ENCODE measurements around the gene TCL1A. TPM values are rescaled to one million over a fixed set of nuclear protein-coding genes. Genes with fewer than 3 reads are reported as not detected.

Gene TCL1A
- total RNA-seq, 1 experiment from 2014 or later = 0.30 TPM

GRCh38 chr14:95699412-95699811 lies 14.5 kb downstream of the TCL1A start (continued):
- TF ChIP-seq MAX (IDR thresholded peaks at IDR 0.05) (no peak), ELF1 (IDR thresholded peaks at IDR 0.05; ENCODE audit: borderline replicate concordance, low read depth) (no peak), EGR1 (IDR thresholded peaks at IDR 0.05; ENCODE audit: low read depth) (no peak)

GRCh38 chr14:95698287-95698686 lies 15.6 kb downstream of the TCL1A start:
- Histone ChIP-seq H3K9me2 (ENCODE audit: insufficient read depth) (no peaks in the 10 kb centered on the region), H3K4me2 (ENCODE audit: low read length) (no peak overlapping the region), H3K27ac (ENCODE audit: low read depth, low read length) (no peak overlapping the region), H3K4me3 (replicated peaks in 1 of 2; ENCODE audit: low read depth in 1 of 2, low read length in 2 of 2) (no peak overlapping the region), H3K9ac (ENCODE audit: low read length) (no peak overlapping the region), H3K4me1 (ENCODE audit: control insufficient read depth in 1 of 2, insufficient read depth in 2 of 2, low read length in 2 of 2) (peaks cover 0 to 4% of the 10 kb centered on the region in 2 experiments; a peak in 1 of 4 replicates), H3K9me3 (ENCODE audit: control insufficient read depth in 1 of 2, insufficient read depth in 1 of 2, low read depth in 1 of 2, low read length in 2 of 2) (no peaks in the 10 kb centered on the region), H2AFZ (ENCODE audit: low read depth, low read length, poor library complexity, severe bottlenecking) (no peak overlapping the region), H4K20me1 (ENCODE audit: insufficient read depth) (no peaks in the 10 kb centered on the region), H3K79me2 (ENCODE audit: insufficient read depth, low read length) (no peaks in the 10 kb centered on the region), H3K27me3 (ENCODE audit: insufficient read depth, low read length) (peaks cover 49% of the 10 kb centered on the region), H3K36me3 (ENCODE audit: control insufficient read depth in 1 of 2, insufficient read depth in 2 of 2, low read length in 2 of 2) (no peaks in the 10 kb centered on the region)
- intact Hi-C loops (cut with micrococcal nuclease) = no loop called here
- ChIA-PET RAD21 (ENCODE audit: low non-redundant PET in 1 of 2, low total read pairs in 2 of 2, uncharacterized antibody in 2 of 2, unreplicated experiment in 2 of 2) (no interaction called here), POLR2A (no interaction called here), CTCF (no interaction called here)
- no TSS peak for BruUV-seq (replicated peaks)
- DNase-seq (ENCODE audit: low read depth, low spot score) (no peak), ATAC-seq (no peak)
- TF ChIP-seq TCF7L2 (IDR thresholded peaks at IDR 0.05; ENCODE audit: borderline replicate concordance, extremely low read depth, insufficient read depth, insufficient read length) (no peak), ZBTB33 (IDR thresholded peaks at IDR 0.05; ENCODE audit: extremely low read depth, insufficient replicate concordance, low read length) (no peak), ATF3 (IDR thresholded peaks at IDR 0.05) (no peak), SP1 (IDR thresholded peaks at IDR 0.05; ENCODE audit: low read depth) (no peak), EZH2phosphoT487 (IDR thresholded peaks at IDR 0.05; ENCODE audit: borderline replicate concordance) (no peak), JUND (IDR thresholded peaks at IDR 0.05) (no peak), CBX3 (IDR thresholded peaks at IDR 0.05; ENCODE audit: low read depth) (no peak), CEBPB (IDR thresholded peaks at IDR 0.05; ENCODE audit: low read depth) (no peak), ZFX (IDR thresholded peaks at IDR 0.05) (no peak), CTCF (IDR thresholded peaks at IDR 0.05 in 2 of 3, conservative IDR thresholded peaks at IDR 0.05 in 1 of 3; ENCODE audit: borderline replicate concordance in 1 of 3, insufficient read depth in 1 of 3, low read depth in 2 of 3, low read length in 2 of 3) (no peak), REST (IDR thresholded peaks at IDR 0.05; ENCODE audit: low read depth) (no peak), YY1 (IDR thresholded peaks at IDR 0.05; ENCODE audit: extremely low read depth, insufficient replicate concordance, low read depth, low read length) (no peak), RAD21 (IDR thresholded peaks at IDR 0.05; ENCODE audit: low read depth) (no peak)

Data from HCT116 (cell line).